Activated CD8-positive, alpha-beta memory T cell treated with anti-CD3 and anti-CD28 coated beads for 24 hours (primary cell): ENCODE measurements around the gene GUCY1A2.

Source experiments
- DNase-seq: peaks from one replicate; pipeline ENCODE4 v3.0.0-alpha.2; 2020

Gene GUCY1A2

DNA sequence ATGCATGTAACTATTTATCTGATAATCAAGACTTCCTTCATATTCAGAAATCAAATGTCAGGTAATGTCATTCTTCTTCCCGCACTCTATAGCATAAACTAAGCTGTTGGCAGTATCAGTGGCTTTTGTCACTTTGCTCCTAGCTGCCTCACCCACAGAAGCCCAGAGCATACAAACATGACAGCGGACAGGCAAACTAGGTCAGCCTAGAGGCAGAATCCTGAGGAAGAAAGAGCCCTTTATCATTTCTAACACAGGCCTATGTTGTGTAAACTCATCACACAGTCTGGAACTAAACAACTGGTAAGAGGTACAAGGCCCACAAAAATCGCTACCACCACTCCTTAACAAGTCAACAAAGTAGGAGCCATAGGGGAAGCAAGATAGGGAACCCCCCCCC, 21.0 kb downstream of the GUCY1A2 start:
- no peak for DNase-seq

DNA sequence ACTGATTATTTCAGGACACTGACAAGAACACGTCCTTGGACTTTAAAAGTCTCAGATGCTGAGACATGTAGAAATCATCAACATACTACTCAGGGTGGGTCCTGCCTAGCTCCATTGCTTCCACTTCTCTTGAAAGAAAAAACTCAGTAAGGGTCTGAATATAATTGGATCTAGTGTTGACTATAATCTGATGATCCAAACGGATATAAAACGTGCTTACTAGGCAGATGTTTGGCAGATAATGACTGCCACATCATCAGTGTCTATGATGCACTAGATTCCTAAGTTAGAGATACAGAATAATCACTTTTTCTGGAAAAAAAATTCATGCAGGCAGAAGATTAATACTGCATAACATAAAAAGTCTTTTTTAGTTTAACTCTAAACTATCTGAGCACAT, 21.6 kb downstream of the GUCY1A2 start:
- no peak for DNase-seq

DNA sequence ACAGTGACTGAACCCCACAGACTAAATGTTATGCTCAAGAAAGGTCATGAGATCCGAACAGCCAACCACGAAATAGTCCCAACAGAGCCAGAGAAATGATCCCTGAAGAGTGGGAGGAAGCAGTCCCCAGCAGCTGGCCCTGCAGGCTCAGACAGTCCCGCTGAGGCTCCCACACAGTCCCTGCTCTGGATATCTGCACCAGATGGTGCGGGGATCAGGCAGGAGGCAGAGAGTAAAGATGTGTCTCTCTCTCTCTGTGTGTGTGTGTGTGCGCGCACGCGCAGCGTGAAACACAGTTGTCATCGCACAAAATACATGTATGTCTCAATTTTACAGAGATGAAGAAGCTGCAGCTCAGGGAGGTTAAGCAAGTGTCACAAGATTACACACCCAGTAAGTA, 27.9 kb downstream of the GUCY1A2 start:
- DNase-seq = no peak

DNA sequence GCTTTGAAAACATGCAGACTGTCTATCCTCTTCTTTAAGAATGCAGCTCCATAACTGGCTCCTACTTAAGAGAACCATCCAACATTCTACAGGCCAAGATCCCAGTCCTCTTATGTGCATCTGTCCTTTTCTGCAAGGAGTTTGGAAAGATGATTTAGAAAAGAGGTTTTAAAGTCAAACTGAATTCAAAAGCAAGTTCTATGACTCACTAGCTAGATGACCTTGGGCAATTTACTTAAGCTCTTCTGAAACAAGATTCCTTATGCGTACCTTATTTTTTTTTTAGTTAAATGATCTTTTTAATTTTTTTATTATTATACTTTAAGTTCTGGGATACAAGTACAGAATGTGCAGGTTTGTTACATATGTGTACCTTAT, 29.2 kb downstream of the GUCY1A2 start:
- DNase-seq = no peak

DNA sequence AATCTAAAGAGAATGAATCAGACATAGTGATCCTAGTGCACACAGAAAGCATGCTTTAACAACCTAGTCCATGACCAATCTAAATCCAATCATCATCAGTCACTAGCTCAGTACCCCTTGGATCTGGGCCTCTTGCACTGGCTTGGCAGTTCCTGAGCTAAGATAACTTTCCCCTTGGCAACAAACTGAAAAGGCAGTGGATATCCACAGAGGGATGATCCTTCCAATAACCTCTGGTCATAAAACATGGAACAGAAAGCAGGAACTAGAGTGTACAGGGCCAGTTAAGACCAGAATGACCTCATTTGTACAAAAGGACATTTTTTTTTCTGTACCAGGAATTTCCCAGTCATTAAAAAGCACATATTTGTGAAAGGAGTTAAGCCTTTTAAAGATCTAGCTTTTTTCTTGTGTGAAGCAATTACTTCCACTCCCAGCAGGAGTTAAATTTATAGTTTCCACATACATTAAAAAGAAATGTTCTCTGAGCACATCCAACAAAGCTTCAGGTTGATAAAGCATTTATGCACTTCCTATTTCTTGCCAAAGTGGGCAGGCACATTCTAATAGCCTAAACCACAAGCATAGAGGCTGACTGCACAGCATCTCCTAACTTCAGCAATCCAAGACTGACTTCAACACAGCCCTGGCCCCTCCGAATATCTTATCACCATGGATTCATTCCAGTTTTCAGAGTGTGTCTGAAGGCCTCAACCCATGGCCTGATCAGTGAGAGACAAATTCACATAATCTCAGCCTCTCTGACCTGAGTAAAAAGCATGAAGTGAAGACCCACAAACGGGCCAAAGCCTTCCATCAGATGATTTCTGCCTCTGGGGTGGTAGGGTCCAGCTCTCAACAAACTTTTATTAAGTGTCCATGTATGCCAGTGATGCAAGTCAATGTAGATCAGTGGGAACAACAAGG, 29.9 kb downstream of the GUCY1A2 start:
- no peak for DNase-seq

- no peak for DNase-seq
Measured at GRCh38 chr11:106986673-106987072, 31.6 kb downstream of the GUCY1A2 start.

- no peak for DNase-seq
Measured at GRCh38 chr11:106986261-106986660, 32.0 kb downstream of the GUCY1A2 start.

GRCh38 chr11:106983991-106984390, 34.3 kb downstream of the GUCY1A2 start:
- DNase-seq = no peak

DNA sequence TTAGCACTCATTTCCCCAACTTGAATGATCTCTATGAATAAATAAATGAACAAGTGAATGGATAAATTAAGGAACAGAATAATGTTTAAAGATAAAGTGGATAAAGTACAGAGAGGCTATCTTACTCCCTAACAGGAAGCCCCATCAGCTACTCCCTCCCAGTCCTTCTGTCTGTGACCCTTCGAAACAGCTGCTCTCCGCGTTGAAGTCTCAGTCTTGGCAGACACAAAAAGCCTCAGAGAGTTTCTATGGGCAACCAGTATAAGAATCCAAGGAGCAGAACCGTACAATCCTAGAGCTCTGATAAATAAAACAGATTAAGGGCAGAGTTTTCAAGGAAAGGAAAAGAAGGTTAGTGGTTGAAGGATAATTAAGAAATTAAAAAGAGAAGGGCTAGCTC, 35.0 kb downstream of the GUCY1A2 start:
- no peak for DNase-seq

- no peak for DNase-seq
Measured at GRCh38 chr11:106974831-106975230, 43.4 kb downstream of the GUCY1A2 start.

- no peak for DNase-seq
Measured at GRCh38 chr11:106971864-106972263, 46.4 kb downstream of the GUCY1A2 start.

DNA sequence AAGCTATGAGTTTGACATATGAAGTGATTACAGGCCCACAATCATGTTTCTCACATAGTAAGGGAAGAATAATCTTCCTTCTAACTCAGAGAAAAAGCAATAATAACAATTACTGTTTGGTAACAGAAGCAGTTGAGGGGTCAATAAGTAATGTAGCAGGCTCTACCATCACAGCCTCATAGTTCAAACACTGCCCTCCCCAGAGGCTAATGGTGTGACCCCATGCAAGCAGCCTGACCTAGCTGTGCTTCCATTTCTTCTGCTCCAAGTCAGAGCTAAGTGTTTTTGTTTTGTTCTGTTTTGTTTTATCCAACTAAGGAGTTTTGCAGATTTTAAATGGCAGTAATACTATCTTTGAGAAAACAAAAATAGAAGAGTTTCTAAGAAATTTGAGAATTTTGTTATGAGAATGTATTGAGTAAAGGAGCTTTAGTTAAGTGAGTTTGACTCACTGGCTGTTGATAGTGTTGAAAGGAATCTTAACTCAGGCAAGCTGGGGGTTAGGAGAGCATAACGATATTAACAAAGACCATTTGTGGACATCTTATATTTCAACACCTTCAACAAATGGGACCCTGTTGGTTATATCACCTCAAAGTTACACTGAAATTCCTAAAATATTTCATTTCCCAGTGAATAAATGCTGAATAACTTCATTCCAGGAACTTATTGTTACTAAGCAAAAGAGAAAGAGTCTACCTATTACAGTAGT, 48.5 kb downstream of the GUCY1A2 start:
- no peak for DNase-seq

GRCh38 chr11:106962995-106963394, 55.3 kb downstream of the GUCY1A2 start:
- no peak for DNase-seq

DNA sequence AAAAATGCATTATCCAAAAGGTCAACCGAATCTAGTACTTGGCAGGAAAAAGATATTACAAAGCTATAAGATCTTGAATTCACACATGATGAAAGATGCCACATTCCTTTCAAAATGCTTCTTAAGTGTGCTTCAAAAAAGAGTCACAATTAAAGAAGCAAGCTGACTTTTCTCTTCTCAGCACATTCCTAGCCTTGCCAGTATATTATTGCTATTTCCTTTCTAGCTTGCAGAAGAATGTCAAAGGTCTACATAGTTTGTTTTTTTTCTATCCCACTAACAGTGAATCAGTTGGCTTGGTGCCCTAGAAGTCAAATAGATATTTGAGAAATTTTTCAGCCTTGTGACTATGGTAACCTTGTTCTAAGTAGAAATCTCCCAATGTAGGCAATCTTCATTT, 56.8 kb downstream of the GUCY1A2 start:
- no peak for DNase-seq

DNA sequence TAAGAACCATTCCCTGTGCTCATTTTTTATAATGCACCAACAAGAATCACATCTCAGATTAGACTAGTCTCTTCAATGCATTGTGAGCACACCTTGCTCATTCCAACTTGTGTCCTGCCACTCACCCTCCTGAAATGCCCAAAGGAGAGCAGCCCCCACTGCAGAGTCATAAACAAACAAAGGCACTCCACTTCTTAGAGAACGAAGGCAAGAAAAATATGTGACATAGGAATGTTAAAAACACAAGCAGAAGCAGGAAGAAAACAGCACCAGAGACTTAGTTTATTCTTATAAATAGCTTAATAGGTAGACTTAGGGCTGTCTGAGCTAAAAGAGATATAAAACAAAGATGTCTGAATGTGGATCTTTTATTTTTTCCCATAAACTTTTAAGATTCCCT, 57.2 kb downstream of the GUCY1A2 start:
- no peak for DNase-seq

DNA sequence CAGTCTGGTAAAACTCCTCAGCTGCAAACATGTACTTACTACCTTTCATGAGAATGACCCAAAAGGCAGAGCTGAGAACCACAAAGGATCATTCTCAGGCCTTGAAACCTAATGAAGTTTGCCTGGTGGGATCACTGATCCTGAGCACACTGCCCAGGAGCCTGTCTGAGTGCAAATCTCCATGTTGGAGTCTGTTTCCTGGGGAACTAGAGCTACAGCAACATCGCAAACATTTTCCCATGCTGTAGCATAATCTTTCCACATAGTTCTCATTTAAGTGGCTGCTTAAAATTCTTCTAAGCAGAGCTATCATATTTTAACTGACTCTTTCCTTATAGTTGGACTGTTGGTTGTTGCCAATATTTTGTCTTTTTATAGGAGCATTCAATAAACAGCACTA, 58.5 kb downstream of the GUCY1A2 start:
- DNase-seq = no peak

- no peak for DNase-seq
Measured at GRCh38 chr11:106959386-106959785, 58.9 kb downstream of the GUCY1A2 start.

DNA sequence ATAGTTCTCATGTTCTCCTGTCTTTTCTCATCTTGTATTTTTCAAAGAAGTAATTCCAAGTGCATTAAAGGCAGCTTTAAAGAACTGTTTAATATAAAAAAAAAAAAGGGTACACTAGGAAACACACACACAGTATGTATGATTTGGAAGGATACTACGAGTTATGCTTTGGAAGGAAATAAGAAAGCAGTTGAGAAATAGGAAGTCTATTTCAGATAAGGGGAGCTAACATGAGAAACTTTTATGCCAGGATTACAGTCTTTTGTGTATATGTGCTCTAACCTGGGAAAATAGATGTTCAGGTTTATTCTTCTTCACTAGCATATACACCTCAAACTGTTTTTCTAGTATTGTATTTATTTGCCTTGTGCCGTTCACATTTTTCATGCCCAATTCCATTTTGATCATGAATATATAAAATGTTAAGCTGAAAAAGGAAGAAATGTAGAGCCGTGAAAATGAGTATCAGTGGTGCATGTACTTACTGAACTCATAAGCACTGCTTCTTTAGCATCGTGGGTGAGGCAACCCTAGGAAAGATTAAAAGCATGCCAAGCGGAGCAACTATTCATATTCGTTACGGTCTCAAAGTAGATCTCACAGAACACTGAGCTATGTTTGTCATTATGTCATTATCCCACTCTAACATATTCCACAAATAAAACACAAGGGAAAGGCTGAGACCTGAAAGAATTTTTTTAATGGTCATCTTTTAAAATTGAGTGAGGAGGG, 59.6 kb downstream of the GUCY1A2 start:
- no peak for DNase-seq

DNA sequence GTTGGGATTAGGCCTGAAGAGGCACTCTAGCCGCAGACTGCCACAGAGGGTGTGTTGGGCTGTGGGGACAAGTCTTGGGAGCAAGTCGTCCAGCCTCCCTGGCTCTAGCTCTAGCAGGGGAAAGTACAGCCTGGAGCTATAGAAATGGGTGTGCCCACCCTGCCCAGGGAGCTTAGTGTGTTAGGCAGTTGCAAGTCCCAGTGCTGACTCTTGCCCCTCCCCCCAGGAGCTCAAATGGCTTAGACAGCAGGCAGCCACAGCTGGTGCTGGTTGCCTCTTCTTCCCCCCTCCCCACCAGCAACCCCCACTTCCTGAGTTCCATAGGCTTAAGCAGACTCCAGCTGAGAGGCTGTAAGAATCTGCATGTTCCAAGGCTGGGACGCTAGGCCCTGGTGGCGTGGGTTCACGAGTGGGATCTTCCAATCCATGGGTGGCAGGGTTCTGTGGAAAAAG, 61.2 kb downstream of the GUCY1A2 start:
- no peak for DNase-seq

- no peak for DNase-seq
Measured at GRCh38 chr11:106950067-106950491, 68.2 kb downstream of the GUCY1A2 start.

GRCh38 chr11:106943089-106943488, 75.2 kb downstream of the GUCY1A2 start:
- no peak for DNase-seq

GRCh38 chr11:106939157-106939556, 79.1 kb downstream of the GUCY1A2 start:
- DNase-seq = no peak

DNA sequence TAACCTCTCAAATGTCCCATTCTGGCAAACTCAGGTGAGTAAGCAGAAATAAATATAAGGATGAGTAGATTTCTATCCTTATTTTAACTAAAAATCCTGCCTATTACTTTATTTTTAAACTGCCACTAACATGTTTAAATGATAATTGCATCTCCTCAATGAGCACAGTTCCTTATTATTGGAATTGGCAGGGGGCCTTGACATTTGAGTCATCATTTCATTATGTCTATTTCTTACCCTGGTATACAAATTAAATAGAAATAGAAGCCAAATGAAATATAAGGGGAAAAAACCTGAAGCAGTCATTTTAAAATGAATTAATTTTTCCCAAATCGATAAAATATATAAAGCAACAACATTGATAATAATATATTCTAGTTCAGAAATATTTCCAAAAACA, 81.2 kb downstream of the GUCY1A2 start:
- DNase-seq = no peak

DNA sequence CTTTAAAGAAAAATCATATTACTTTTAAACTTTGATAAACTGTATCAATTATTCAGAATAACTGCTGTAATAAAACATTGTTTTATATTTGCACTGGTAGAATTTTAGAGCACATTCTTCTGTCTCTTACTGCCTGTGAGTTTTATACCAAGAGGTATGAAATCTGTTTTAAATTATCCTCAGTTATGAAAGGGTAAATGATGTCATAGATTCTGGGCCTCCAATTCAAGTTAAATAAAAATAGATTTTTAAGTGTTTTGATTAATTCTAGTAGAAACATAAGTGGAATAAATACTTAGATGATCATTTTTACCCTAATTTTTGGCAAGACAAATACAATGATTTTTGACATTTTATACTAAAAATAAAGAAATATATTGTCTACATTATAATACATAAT, 93.0 kb downstream of the GUCY1A2 start:
- no peak for DNase-seq
